CD4-positive, alpha-beta memory T cell (primary cell): Measurements from ENCODE around the gene EIF1. TPM values are rescaled to one million over a fixed set of nuclear protein-coding genes. Genes with fewer than 3 reads are reported as not detected.

Source experiments
- CTCF ChIA-PET: fragments of 350-600 bp; sonication (Branson Sonifier 250); formaldehyde crosslinking; loops from one replicate; lab custom pipeline; 2021; ENCODE audit warnings: inconsistent platforms; ENCODE audit not compliant: partially characterized antibody; lab: Charles Lee
- POLR2A ChIA-PET: fragments of 350-600 bp; sonication (Branson Sonifier 250); formaldehyde crosslinking; loops from one replicate; lab custom pipeline; 2021; ENCODE audit not compliant: partially characterized antibody; lab: Charles Lee
- DNase-seq, 5 donors: peaks; one replicate each; pipeline versions ENCODE4 v3.0.0 to v3.0.0-alpha.2; 2020 to 2022; ENCODE audit warnings: mixed read lengths in 1 of 5
- H3K27ac ChIP-seq: one replicate; pipeline ENCODE4 v1.7.0; 2013; ENCODE audit warnings: low read depth, low read length
- H3K27me3 ChIP-seq: 2 replicates; pipeline ENCODE4 v1.7.0; 2013; ENCODE audit warnings: mild to moderate bottlenecking, low read length, moderate library complexity; ENCODE audit not compliant: insufficient read depth
- H3K36me3 ChIP-seq: 2 replicates; pipeline ENCODE4 v1.7.0; 2013; ENCODE audit warnings: mild to moderate bottlenecking, low read length, moderate library complexity; ENCODE audit not compliant: insufficient read depth
- H3K4me1 ChIP-seq: 2 replicates; pipeline ENCODE4 v1.7.0; 2013; ENCODE audit warnings: mild to moderate bottlenecking, low read length, moderate library complexity; ENCODE audit not compliant: insufficient read depth
- H3K4me3 ChIP-seq, 2 donors: one replicate each; pipeline ENCODE4 v1.7.0; 2013; ENCODE audit warnings: low read length in 2 of 2, mild to moderate bottlenecking in 1 of 2
- H3K9me3 ChIP-seq, 2 donors: one replicate each; pipeline ENCODE4 v1.7.0; 2013; ENCODE audit warnings: low read length in 2 of 2, control low read depth in 1 of 2; ENCODE audit not compliant: control insufficient read depth in 1 of 2
- H3K27ac Mint-ChIP-seq, 7 donors: one replicate each; pipeline ENCODE4 v1.8.0; 2020 to 2021; ENCODE audit warnings: mixed read lengths in 7 of 7, mild to moderate bottlenecking in 6 of 7, inconsistent platforms in 3 of 7, moderate library complexity in 3 of 7
- H3K27me3 Mint-ChIP-seq, 2 donors: one replicate each; pipeline ENCODE4 v1.8.0; 2020 to 2021; ENCODE audit warnings: mixed read lengths in 2 of 2
- H3K36me3 Mint-ChIP-seq, 2 donors: one replicate each; pipeline ENCODE4 v1.8.0; 2020 to 2021; ENCODE audit warnings: mixed read lengths in 2 of 2, inconsistent platforms in 1 of 2, mild to moderate bottlenecking in 1 of 2
- H3K4me1 Mint-ChIP-seq, 4 donors: one replicate each; pipeline ENCODE4 v1.8.0; 2020 to 2021; ENCODE audit warnings: mixed read lengths in 4 of 4, mild to moderate bottlenecking in 1 of 4
- H3K4me3 Mint-ChIP-seq, 8 donors: one replicate each; pipeline ENCODE4 v1.8.0; 2020 to 2021; ENCODE audit warnings: mixed read lengths in 8 of 8, mild to moderate bottlenecking in 7 of 8, moderate library complexity in 6 of 8, inconsistent platforms in 3 of 8
- H3K9me3 Mint-ChIP-seq, 8 donors: one replicate each; pipeline ENCODE4 v1.8.0; 2020 to 2021; ENCODE audit warnings: mixed read lengths in 8 of 8, mild to moderate bottlenecking in 5 of 8, inconsistent platforms in 3 of 8, moderate library complexity in 1 of 8
- intact Hi-C: fragments of 100-400 bp; cut with micrococcal nuclease; formaldehyde crosslinking; loops from one replicate; pipeline ENCODE4 v1.15.1; 2023
- polyA plus RNA-seq, 2 donors: library from polyadenylated mRNA; unstranded; fragments of 300-500 nt; fragmentation: Illumina TruSeq; gene quantifications; one replicate each; pipeline ENCODE4 v1.2.3, GENCODE V29; 2021
- total RNA-seq, 2 experiments: library from RNA; stranded (reverse); gene quantifications; one replicate each; pipeline ENCODE4 v1.2.3, GENCODE V29; 2021

EIF1 gene
- total and polyA plus RNA-seq, 4 experiments from 2014 or later: 776 to 1,611 (median 960) TPM

DNA sequence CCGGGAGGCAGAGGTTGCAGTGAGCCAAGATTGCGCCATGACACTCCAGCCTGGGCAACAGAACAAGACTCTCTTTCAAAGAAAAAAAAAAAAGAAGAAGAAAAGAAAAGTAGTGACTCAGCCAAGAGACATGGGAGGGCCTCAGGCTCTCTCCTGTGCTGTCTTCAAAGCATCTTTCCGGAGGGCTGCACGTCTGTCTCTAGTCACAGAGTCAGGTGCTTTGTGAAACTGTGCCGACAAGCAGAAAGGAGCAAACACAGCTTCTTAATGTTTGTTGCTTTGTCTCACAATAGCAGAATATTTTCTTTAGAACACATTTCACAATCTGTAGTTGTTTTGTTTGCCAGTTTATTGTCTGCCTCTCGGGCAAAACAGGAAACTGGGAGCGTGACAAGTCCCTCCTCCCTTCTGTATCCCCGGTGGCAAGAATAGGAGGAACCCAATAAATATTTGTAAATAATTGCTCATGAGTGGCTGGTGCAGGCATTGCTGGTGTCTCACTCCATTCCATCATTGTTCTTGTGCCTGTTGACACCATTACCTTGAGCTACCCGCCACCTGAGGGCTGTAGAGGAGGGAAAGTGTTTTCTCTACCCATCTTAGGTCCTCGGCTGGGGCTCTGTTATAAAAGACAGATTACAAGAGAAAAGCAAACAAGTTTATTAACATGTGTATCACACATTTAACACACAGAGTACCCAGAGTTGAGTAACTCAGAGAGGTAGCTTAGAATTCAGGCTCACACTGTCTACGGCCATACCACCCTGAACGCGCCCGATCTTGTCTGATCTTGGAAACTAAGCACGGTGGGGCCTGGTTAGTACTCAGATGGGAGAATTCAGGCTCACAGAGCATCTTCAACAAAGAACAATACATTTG is 29.0 kb downstream of the EIF1 start:
- peaks cover 0 to 3% of the 10 kb centered on the region in 2 donors for H3K27me3 Mint-ChIP-seq
- H3K36me3 Mint-ChIP-seq: no peaks in the 10 kb centered on the region
- Histone ChIP-seq H3K4me3 (no peak overlapping the region), H3K9me3 (no peaks in the 10 kb centered on the region), H3K27me3 (no peaks in the 10 kb centered on the region), H3K27ac (no peak overlapping the region), H3K4me1 (peaks cover 12% of the 10 kb centered on the region), H3K36me3 (no peaks in the 10 kb centered on the region)
- ChIA-PET POLR2A (interaction anchor here (1.1 to 2.6 kb wide), 3 partner anchors 14 to 29 kb away, joined by 4 to 11 read pairs (median 5); partner anchors contain the start of gene EIF1), CTCF (no interaction called here)
- H3K4me3 Mint-ChIP-seq: peak overlapping the region in 1 of 8 donors; percentile 43
- intact Hi-C loops: no loop called here
- peaks cover 3 to 7% (median 6%) of the 10 kb centered on the region in 4 donors for H3K4me1 Mint-ChIP-seq
- DNase-seq: peak in 2 of 5 donors; percentile 12 to 25
- H3K27ac Mint-ChIP-seq: peak overlapping the region in 2 of 7 donors; percentile 70 to 73
- no peaks in the 10 kb centered on the region for H3K9me3 Mint-ChIP-seq

GRCh38 chr17:41718287-41718645 is 29.6 kb downstream of the EIF1 start:
- Mint-ChIP-seq H3K27ac (no peak overlapping the region), H3K9me3 (no peaks in the 10 kb centered on the region), H3K27me3 (peaks cover 0 to 3% of the 10 kb centered on the region in 2 donors), H3K4me3 (no peak overlapping the region), H3K36me3 (no peaks in the 10 kb centered on the region), H3K4me1 (peaks cover 3 to 7% (median 6%) of the 10 kb centered on the region in 4 donors)
- no peak for DNase-seq
- Histone ChIP-seq H3K4me3 (no peak overlapping the region), H3K9me3 (no peaks in the 10 kb centered on the region), H3K36me3 (no peaks in the 10 kb centered on the region), H3K4me1 (peaks cover 12% of the 10 kb centered on the region), H3K27me3 (no peaks in the 10 kb centered on the region), H3K27ac (no peak overlapping the region)
- POLR2A ChIA-PET: interaction anchor here (1.1 to 2.6 kb wide), 3 partner anchors 13 to 30 kb away, joined by 4 to 11 read pairs (median 5); partner anchors contain the start of gene EIF1
- intact Hi-C loops: no loop called here
- CTCF ChIA-PET: no interaction called here

- Histone ChIP-seq H3K9me3 (no peaks in the 10 kb centered on the region), H3K27me3 (no peaks in the 10 kb centered on the region), H3K4me1 (peaks cover 10% of the 10 kb centered on the region), H3K36me3 (no peaks in the 10 kb centered on the region), H3K27ac (no peak overlapping the region), H3K4me3 (no peak overlapping the region)
- peaks cover 5 to 14% of the 10 kb centered on the region in 2 donors for H3K27me3 Mint-ChIP-seq
- intact Hi-C loops: no loop called here
- H3K9me3 Mint-ChIP-seq: no peaks in the 10 kb centered on the region
- H3K36me3 Mint-ChIP-seq: no peaks in the 10 kb centered on the region
- no peak overlapping the region for H3K4me3 Mint-ChIP-seq
- CTCF ChIA-PET: interaction anchor here (1.0 kb wide), 1 partner anchor 500 kb away, joined by 3 read pairs; no protein-coding TSS in a partner anchor
- H3K4me1 Mint-ChIP-seq: peaks cover 3 to 7% (median 6%) of the 10 kb centered on the region in 4 donors
- POLR2A ChIA-PET: no interaction called here
- DNase-seq: no peak
- H3K27ac Mint-ChIP-seq: no peak overlapping the region
Observed at GRCh38 chr17:41722231-41722630, 33.5 kb downstream of the EIF1 start.

- ChIA-PET CTCF (no interaction called here), POLR2A (no interaction called here)
- Histone ChIP-seq H3K27ac (no peak overlapping the region), H3K36me3 (no peaks in the 10 kb centered on the region), H3K4me1 (no peaks in the 10 kb centered on the region), H3K4me3 (no peak overlapping the region), H3K27me3 (no peaks in the 10 kb centered on the region), H3K9me3 (no peaks in the 10 kb centered on the region)
- no peak overlapping the region for H3K27ac Mint-ChIP-seq
- no peak overlapping the region for H3K4me3 Mint-ChIP-seq
- intact Hi-C loops: no loop called here
- no peak for DNase-seq
- H3K4me1 Mint-ChIP-seq: no peaks in the 10 kb centered on the region
- H3K36me3 Mint-ChIP-seq: no peaks in the 10 kb centered on the region
- H3K27me3 Mint-ChIP-seq: peaks cover 9 to 20% of the 10 kb centered on the region in 2 donors
- peaks cover 0 to 2% (median 0%) of the 10 kb centered on the region in 8 donors for H3K9me3 Mint-ChIP-seq
Observed at GRCh38 chr17:41723801-41724475, 35.3 kb downstream of the EIF1 start.

DNA sequence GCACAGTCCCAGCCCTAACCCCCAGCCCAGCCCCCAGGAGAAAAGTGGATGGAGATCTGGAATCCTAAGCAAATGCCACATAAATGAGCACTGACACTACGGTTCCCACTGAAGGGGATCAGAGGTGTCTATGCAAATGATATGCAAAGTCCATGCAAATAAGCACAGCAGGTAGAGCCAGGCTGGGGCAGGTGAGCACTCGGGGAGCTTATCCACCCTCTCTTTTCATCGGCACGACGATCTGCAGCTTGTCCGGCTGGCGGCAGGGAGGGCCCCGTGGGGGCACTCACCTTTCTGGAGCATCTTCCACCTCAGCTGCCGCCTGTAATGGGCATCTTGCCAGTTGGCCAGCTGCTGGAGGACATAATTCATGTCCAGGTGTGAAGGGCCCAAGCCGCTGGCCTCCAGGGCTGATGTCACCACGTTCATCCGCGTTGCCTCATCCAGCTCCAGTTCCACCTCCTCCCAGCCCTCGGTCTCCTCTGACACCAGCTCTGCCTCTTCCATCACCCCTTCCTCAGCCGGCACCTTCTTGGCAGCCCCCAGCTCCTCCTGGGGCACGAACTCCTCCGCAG is 35.9 kb downstream of the EIF1 start:
- no peaks in the 10 kb centered on the region for H3K27me3 ChIP-seq
- H3K27me3 Mint-ChIP-seq: peaks cover 9 to 19% of the 10 kb centered on the region in 2 donors
- H3K36me3 Mint-ChIP-seq: no peaks in the 10 kb centered on the region
- H3K9me3 ChIP-seq: no peaks in the 10 kb centered on the region
- no peaks in the 10 kb centered on the region for H3K4me1 ChIP-seq
- ChIA-PET CTCF (no interaction called here), POLR2A (no interaction called here)
- intact Hi-C loops: no loop called here
- H3K4me3 Mint-ChIP-seq: no peak overlapping the region
- no peaks in the 10 kb centered on the region for H3K4me1 Mint-ChIP-seq
- no peak for DNase-seq
- H3K9me3 Mint-ChIP-seq: peaks cover 0 to 2% (median 0%) of the 10 kb centered on the region in 8 donors
- no peak overlapping the region for H3K27ac ChIP-seq
- H3K4me3 ChIP-seq: no peak overlapping the region
- H3K36me3 ChIP-seq: no peaks in the 10 kb centered on the region
- H3K27ac Mint-ChIP-seq: no peak overlapping the region

DNA sequence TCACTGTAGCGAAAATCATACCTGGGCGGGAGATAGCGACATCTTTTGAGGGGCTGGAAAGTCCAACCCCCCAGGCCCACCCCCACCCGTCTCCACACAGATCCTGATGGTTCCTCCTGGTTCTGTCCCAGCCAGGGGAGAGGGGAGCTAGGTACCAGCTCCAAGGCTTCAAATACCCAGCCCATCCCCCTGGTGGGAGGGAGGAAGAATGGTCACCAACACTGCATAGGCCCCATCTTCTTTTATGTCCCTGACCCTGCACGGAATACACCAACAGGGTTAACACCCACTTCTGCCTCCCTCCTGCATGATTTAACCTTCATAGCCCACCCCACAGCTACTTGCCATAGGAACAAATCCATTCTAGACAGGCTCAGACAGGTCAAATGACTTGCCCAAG is 36.4 kb downstream of the EIF1 start:
- intact Hi-C loops: no loop called here
- Mint-ChIP-seq H3K36me3 (no peaks in the 10 kb centered on the region), H3K9me3 (peaks cover 0 to 2% (median 0%) of the 10 kb centered on the region in 8 donors), H3K4me1 (no peaks in the 10 kb centered on the region), H3K27me3 (peaks cover 9 to 20% of the 10 kb centered on the region in 2 donors), H3K4me3 (no peak overlapping the region), H3K27ac (no peak overlapping the region)
- Histone ChIP-seq H3K4me1 (no peaks in the 10 kb centered on the region), H3K9me3 (no peaks in the 10 kb centered on the region), H3K36me3 (no peaks in the 10 kb centered on the region), H3K4me3 (no peak overlapping the region), H3K27ac (no peak overlapping the region), H3K27me3 (no peaks in the 10 kb centered on the region)
- ChIA-PET POLR2A (no interaction called here), CTCF (no interaction called here)
- DNase-seq: no peak

DNA sequence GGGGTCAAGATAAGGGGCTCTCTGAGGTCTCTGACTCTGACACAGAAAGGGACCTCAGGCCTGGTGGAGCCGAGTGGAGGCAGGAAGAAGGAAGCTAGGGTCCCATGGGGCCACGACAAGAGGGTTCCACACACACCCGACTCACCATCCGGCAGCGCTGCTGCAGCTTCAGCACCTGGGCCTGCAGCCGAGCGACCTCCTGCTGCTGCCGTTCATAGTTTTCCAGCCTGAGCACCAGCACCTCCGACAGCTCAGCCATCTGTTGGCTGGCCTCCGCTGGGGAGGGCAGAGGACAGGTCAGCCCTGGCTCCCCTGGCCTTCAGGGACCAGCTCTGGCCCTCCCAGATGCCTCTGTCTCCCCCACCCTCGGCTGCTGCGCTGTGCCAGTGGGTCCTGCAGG is 39.4 kb downstream of the EIF1 start:
- ChIA-PET CTCF (no interaction called here), POLR2A (no interaction called here)
- no peaks in the 10 kb centered on the region for H3K9me3 ChIP-seq
- Mint-ChIP-seq H3K4me1 (no peaks in the 10 kb centered on the region), H3K4me3 (no peak overlapping the region), H3K36me3 (no peaks in the 10 kb centered on the region), H3K27ac (no peak overlapping the region), H3K9me3 (peaks cover 0 to 2% (median 0%) of the 10 kb centered on the region in 8 donors), H3K27me3 (peaks cover 23 to 37% of the 10 kb centered on the region in 2 donors)
- H3K27ac ChIP-seq: no peak overlapping the region
- no peak for DNase-seq
- no peaks in the 10 kb centered on the region for H3K4me1 ChIP-seq
- no peak overlapping the region for H3K4me3 ChIP-seq
- no peaks in the 10 kb centered on the region for H3K27me3 ChIP-seq
- intact Hi-C loops: no loop called here
- H3K36me3 ChIP-seq: no peaks in the 10 kb centered on the region
